ENCODE data around the gene MALT1.

Gene MALT1

DNA sequence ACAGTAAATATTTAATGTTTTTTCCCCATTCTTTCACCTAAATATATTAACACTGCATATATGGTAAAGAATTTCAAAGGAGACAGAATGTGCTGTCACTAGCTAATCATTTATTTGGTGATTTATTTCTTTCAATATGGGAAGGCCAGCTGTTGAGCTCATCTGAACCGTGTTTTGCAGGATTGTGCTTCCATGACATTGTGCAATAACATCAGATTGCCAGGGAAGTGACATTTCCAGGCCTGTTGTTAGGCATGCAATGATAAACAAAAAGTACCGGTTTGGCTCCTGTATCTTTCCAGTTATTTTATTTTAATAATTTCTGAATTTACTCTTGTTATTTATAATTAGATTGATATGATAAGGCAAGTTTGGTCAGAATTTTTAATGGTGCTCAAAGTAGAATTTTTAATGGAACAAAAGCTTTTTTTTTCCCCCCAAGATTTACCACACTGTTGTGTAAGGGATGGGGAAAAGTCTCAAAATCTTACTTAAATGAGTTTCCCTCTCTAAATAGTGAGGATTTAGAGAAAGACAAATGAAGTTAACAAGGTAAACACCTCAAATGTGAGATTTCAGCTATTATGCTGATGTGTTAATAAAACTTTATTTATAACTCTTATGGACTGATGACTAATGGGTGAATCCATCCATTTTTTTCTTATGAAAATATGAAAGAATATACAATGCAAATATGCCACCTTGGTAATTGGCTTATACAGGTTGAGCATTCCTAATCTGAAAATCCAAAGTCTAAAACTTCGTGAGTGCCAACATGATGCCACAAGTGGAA, 52.7 kb downstream of the MALT1 start:
- no peak for TF ChIP-seq EZH2phosphoT487 (IDR thresholded peaks at IDR 0.05; ENCODE audit: low read depth)
- TF ChIP-seq, protein P1, sequence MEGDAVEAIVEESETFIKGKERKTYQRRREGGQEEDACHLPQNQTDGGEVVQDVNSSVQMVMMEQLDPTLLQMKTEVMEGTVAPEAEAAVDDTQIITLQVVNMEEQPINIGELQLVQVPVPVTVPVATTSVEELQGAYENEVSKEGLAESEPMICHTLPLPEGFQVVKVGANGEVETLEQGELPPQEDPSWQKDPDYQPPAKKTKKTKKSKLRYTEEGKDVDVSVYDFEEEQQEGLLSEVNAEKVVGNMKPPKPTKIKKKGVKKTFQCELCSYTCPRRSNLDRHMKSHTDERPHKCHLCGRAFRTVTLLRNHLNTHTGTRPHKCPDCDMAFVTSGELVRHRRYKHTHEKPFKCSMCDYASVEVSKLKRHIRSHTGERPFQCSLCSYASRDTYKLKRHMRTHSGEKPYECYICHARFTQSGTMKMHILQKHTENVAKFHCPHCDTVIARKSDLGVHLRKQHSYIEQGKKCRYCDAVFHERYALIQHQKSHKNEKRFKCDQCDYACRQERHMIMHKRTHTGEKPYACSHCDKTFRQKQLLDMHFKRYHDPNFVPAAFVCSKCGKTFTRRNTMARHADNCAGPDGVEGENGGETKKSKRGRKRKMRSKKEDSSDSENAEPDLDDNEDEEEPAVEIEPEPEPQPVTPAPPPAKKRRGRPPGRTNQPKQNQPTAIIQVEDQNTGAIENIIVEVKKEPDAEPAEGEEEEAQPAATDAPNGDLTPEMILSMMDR (IDR thresholded peaks at IDR 0.05; ENCODE audit: low read depth, low read length) = no peak
- Histone ChIP-seq H3K9ac (ENCODE audit: low read length) (no peak overlapping the region), H3K27ac (ENCODE audit: low read length) (no peak overlapping the region), H3K9me3 (ENCODE audit: insufficient read depth, low read length) (no peaks in the 10 kb centered on the region), H3K36me3 (replicated peaks; ENCODE audit: low read depth, low read length) (peaks cover 5% of the 10 kb centered on the region), H3K4me3 (ENCODE audit: low read length) (no peak overlapping the region), H3K4me1 (ENCODE audit: low read length) (no peaks in the 10 kb centered on the region), H2AFZ (ENCODE audit: low read depth, low read length) (no peak overlapping the region), H3K27me3 (ENCODE audit: low read depth, low read length) (no peaks in the 10 kb centered on the region), H3K4me2 (ENCODE audit: low read length) (no peak overlapping the region), H3K79me2 (ENCODE audit: low read length) (no peaks in the 10 kb centered on the region), H4K20me1 (ENCODE audit: insufficient read depth, low read length) (no peaks in the 10 kb centered on the region)

DNA sequence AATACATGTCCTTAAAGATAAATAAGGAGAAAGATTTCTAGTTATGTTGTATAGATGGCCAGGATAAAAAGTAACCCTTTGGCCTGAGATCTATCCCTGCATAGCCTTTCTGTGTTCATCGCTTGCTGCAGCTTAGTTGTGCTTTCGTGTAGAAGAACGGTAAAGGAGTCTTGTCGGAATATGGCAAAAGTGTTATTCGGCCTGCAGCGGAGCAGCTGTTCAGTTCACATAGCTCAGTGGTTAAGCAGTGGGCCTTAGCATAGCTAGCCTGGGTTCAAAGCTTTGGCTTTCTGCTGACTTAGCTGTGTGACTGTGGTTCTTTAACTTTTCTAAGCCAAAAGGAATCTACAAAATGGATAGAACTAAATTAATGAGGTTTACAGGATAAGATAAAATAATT, 55.4 kb downstream of the MALT1 start:
- no peak overlapping the region for H3K4me3 ChIP-seq (ENCODE audit: low read length)
- no peak for TF ChIP-seq EZH2phosphoT487 (IDR thresholded peaks at IDR 0.05; ENCODE audit: low read depth)
- TF ChIP-seq, protein P1 (IDR thresholded peaks at IDR 0.05; ENCODE audit: low read depth, low read length) = no peak
- H3K4me1 ChIP-seq (ENCODE audit: low read length) = peaks cover 8% of the 10 kb centered on the region
- no peaks in the 10 kb centered on the region for H3K27me3 ChIP-seq (ENCODE audit: low read depth, low read length)
- H3K4me2 ChIP-seq (ENCODE audit: low read length) = no peak overlapping the region
- no peaks in the 10 kb centered on the region for H4K20me1 ChIP-seq (ENCODE audit: insufficient read depth, low read length)
- peaks cover 9% of the 10 kb centered on the region for H3K36me3 ChIP-seq (replicated peaks; ENCODE audit: low read depth, low read length)
- H2AFZ ChIP-seq (ENCODE audit: low read depth, low read length) = no peak overlapping the region
- no peaks in the 10 kb centered on the region for H3K9me3 ChIP-seq (ENCODE audit: insufficient read depth, low read length)
- H3K27ac ChIP-seq (ENCODE audit: low read length) = no peak overlapping the region
- H3K79me2 ChIP-seq (ENCODE audit: low read length) = no peaks in the 10 kb centered on the region
- H3K9ac ChIP-seq (ENCODE audit: low read length) = no peak overlapping the region

DNA sequence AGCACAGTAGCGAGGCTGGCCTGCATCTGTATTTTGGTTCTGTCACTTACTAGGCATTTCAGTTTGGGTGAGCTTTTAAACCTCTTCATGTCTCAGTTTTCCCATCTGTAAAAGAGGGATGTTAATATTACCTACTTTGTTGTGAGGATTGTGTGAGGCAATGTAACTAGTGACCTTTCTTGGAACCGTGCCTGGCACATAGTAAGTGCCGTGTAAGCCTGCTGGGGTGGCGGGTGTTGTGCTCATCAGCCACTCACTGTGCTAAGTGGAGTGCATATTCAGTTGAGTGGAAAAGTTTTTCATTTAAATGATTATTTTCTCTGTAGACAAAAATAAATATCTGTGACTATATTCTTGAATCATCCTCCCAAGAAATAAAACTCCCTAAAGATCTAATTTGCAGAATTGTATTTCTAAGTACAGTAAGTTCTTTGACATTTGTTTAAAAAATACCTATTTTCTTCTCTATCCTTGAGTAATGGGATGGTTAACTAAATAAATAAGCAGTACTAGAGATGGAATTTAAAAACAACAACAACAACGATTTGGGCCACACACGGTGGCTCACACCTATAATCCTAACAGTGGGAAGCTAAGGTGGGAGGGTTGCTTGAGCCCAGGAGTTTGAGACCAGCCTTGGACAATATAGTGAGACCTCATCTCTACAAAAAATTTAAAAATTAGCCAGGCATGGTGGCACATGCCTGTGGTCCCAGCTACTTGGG, 56.7 kb downstream of the MALT1 start:
- Histone ChIP-seq H3K27ac (ENCODE audit: low read length) (no peak overlapping the region), H3K4me1 (ENCODE audit: low read length) (peaks cover 8% of the 10 kb centered on the region), H2AFZ (ENCODE audit: low read depth, low read length) (no peak overlapping the region), H3K4me2 (ENCODE audit: low read length) (no peak overlapping the region), H3K27me3 (ENCODE audit: low read depth, low read length) (no peaks in the 10 kb centered on the region), H3K36me3 (replicated peaks; ENCODE audit: low read depth, low read length) (peaks cover 9% of the 10 kb centered on the region), H3K79me2 (ENCODE audit: low read length) (no peaks in the 10 kb centered on the region), H3K9me3 (ENCODE audit: insufficient read depth, low read length) (no peaks in the 10 kb centered on the region), H3K4me3 (ENCODE audit: low read length) (no peak overlapping the region), H4K20me1 (ENCODE audit: insufficient read depth, low read length) (no peaks in the 10 kb centered on the region), H3K9ac (ENCODE audit: low read length) (no peak overlapping the region)
- TF ChIP-seq EZH2phosphoT487 (IDR thresholded peaks at IDR 0.05; ENCODE audit: low read depth) = no peak
- TF ChIP-seq, protein P1 (IDR thresholded peaks at IDR 0.05; ENCODE audit: low read depth, low read length) = no peak

DNA sequence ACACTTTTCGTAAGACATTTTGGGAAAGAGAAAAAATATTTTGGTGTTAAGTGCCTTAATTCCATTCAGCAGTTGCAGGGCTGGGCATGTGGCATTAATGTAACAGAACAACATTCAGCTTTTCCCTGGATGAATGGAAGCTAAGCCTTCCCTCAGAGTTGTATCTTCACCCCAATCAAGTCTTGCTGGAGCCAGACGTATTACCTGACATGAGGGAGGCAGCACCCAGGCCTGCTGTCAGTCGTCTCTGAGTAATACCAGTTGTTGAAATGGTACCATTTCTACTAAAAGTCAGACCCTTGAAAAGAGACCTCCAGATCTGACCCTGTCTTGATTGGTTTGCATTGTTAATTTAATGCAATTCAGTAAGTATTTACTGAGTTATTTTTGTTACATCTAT, 57.5 kb downstream of the MALT1 start:
- TF ChIP-seq EZH2phosphoT487 (IDR thresholded peaks at IDR 0.05; ENCODE audit: low read depth) = no peak
- TF ChIP-seq, protein P1 (IDR thresholded peaks at IDR 0.05; ENCODE audit: low read depth, low read length) = no peak
- H4K20me1 ChIP-seq (ENCODE audit: insufficient read depth, low read length) = no peaks in the 10 kb centered on the region
- H3K4me3 ChIP-seq (ENCODE audit: low read length) = no peak overlapping the region
- H3K4me2 ChIP-seq (ENCODE audit: low read length) = no peak overlapping the region
- H3K27me3 ChIP-seq (ENCODE audit: low read depth, low read length) = no peaks in the 10 kb centered on the region
- H3K27ac ChIP-seq (ENCODE audit: low read length) = no peak overlapping the region
- H3K9me3 ChIP-seq (ENCODE audit: insufficient read depth, low read length) = no peaks in the 10 kb centered on the region
- H3K79me2 ChIP-seq (ENCODE audit: low read length) = no peaks in the 10 kb centered on the region
- no peak overlapping the region for H3K9ac ChIP-seq (ENCODE audit: low read length)
- H3K36me3 ChIP-seq (replicated peaks; ENCODE audit: low read depth, low read length) = peaks cover 9% of the 10 kb centered on the region
- H2AFZ ChIP-seq (ENCODE audit: low read depth, low read length) = no peak overlapping the region
- H3K4me1 ChIP-seq (ENCODE audit: low read length) = peaks cover 8% of the 10 kb centered on the region

Measured in OCI-LY3 (cell line).